Stimulated activated CD8-positive, alpha-beta memory T cell treated with anti-CD3 and anti-CD28 coated beads, Interleukin-15, amount 100 ng/mL, for 24 hours (primary cell): ENCODE measurements around the gene SCD5.

Experiments used
- DNase-seq: peaks from one replicate; pipeline ENCODE4 v3.0.0-alpha.2; 2020; ENCODE audit warnings: low read depth

The SCD5 gene

DNA sequence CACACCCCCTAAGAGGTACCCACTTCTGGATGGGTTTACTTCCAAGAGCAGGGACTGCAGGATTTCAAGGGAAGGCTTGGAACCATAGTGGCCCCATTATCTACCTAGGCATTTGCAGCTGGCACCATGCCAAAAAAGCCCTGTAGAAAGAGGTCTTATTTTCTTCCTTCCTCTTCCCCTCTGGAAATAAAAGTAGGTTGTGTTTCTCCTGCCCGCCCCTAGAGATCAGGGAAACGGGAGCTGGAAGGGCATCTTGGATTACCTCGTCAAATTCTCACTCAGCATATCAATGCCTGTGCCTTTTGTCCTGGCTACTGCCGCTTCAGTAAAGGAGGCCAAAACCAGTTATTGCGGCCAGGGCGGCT lies 1.6 kb downstream of the SCD5 start:
- DNase-seq: no peak

DNA sequence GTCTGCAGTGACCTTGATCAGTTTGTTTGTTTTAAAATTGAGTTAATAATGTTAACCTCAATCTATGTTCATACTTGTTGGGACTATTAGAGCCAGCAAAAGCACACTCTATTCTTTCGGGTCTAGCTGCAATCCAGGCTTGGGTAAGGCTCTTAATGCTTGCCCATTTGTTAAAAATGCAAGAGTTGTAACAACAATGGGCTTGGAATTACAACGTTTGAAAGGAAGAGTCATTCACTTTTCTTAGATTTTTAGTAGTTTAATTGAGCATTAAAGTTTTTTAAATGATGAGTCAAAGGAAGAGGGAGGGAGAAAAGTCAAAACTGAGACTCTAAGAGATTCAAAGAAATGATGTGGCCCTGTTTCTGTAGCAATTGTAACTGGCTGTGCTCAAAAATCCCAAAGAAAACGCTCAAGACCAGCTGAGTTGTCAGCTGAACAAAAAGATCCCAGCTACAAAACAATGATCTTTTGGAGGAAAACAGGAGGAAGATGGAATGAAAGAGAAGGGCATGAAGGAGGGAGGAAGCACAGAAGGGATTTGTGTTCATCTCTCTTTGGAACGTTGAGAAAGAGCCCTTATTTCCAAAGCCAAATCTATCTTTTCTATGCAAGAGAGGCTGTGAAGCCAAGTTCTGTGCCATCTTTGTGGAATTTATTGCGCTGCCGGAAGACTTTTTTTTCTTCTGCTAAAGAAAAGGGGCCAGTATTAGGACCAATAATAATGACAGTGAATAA lies 5.5 kb downstream of the SCD5 start:
- no peak for DNase-seq

DNA sequence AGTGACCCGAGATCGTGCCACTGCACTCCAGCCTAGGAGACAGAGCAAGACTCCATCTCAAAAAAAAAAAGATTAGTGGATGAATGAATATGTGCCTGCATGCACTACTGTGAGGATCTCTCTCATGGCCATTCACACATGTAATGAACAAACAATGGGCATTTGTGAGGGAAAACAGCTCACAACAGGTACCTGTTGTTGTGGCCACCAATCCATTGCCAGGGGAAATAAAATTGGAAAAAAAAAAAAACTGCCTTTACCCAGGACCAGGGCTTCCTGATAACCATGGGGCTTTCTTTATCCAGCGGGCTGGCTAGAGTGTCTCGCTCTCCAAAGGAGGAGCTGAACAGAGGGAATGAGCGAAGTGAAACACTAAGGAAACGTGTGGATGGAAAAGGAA lies 7.4 kb downstream of the SCD5 start:
- no peak for DNase-seq

DNA sequence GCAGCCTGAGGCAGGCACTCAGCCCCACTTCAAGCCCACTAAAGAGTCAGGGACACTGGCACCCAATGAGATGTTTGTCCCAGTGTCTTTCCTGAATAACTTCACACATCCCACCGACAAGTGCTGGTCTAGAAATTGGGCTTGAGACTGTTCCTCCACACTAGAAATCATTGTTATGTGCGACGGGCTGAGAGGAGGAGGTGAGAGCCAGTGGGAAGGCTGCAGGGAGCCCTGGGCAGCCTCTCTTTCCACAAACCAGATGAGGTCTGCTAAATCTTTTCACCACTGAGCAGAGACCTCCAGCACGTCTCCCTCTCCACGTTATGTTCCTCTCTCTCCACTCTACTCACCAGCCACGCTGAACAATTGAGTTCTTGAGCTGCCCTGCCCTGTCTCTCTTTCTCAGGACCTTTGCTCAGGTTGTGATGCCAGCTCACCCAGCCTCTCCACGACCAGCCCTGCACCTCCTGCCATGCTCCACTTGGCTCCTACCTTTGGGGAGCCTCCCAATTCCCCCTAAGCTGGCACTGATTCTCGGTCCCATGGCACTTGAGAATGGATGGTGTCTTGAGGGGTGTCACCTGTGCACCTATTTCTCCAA lies 8.4 kb downstream of the SCD5 start:
- no peak for DNase-seq

DNA sequence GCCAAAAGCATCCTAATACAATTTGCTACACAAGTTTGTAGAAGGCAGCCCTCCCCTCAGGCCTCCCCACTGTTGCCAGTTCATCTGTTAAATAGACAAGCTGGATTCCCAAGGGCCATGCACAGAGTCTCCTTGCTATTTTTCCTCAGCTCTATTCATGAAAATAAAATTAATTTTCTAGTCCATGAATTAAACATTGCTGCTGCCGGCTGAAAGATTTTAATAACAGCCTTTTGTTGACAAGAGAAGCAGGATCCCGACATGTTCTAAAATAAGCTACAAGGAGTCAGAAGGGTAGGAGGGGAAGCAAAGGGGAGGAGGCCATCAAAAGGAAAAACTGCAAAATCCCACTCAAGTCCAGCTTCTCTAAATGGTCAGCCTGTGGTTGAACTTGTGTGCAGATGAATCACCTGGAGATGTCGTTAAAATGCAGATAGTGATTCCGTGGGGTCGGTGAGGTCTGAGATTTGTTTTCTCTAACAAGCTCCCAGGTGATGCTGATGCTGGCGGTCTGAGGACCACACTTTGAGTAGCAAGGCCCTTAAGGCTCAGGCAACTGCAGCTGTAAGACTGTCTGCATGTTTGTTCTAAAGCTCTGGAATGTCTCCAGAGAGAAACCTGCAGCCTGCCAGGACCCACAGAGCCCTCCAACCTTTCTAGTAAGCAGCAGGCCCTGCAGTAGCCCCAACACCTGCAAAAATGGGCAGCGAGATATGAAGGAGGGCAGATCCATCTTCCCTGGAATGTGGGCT lies 9.4 kb downstream of the SCD5 start:
- no peak for DNase-seq

DNA sequence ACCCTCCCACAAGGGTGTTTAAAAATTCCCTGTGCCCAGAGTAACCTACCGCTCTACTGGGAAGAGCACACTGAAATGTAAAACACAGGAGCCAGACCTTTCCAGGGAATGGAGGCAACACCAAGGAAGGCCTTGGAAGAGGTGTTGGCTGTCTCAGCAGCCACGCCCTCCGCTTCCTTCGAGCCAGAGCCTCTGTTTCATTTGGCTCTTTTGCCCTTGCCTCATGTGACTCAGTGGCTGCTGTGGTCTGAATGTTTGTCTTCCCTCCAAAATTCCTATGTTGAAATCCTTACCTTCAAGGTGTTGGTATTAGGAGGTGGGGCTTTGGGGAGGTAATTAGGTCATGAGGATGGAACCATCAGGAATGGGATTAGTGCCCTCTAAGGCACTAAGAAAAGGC lies 11.3 kb downstream of the SCD5 start:
- no peak for DNase-seq

DNA sequence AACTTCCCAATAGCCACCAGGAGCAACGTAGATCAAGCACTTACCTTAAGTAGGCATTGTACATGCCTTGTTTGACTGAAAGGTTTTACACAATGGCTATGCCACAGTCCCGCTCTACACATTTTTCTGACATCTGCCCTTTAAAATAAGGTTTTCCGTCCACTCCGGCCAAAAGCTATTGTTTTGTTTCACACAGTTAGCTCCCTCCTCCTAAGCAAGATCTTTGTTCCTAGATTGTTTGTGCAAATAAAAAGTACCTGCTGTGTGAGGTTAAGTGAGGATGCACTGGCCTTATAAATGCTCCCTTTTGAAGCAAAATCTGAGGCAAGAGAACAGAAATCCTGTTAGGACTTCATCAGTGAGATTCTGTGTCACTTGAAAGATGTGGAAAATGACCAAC lies 11.8 kb downstream of the SCD5 start:
- DNase-seq: no peak

DNA sequence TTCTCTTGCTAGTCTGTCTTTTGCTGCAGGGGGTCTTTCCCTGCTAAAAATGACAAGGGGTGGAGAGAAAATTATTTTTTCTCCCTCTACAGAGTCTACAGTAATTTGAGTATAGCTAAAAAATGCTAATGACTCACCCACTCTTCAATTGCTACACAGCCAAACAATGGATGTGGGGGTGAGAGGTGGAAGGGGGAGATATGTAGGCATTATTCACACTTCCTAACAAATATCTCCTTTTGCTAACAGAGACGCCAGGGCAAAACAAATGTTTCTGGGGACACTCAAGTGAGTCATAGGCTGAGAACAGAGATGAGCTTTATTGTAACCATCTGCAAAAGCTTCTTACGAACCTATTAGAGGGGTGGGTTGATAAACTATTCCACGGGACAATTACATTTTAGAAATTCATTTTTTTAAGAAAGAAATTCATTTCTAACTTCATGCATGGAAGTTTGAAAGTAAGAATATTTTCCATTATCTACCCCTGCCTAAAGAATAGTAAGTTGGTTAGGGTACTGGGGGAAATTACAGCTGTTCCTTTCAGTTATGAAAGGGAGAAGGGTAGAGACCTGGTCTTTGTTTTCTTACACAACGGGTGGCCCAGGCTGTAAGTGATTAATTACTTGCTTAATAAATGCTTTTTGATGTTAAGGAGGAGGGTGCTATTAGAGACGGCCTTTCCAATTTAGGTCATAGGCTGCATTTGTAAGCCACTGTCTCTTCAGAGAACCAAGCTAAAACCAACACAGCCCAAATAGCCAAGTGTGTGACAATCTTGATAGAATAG lies 12.8 kb downstream of the SCD5 start:
- no peak for DNase-seq

DNA sequence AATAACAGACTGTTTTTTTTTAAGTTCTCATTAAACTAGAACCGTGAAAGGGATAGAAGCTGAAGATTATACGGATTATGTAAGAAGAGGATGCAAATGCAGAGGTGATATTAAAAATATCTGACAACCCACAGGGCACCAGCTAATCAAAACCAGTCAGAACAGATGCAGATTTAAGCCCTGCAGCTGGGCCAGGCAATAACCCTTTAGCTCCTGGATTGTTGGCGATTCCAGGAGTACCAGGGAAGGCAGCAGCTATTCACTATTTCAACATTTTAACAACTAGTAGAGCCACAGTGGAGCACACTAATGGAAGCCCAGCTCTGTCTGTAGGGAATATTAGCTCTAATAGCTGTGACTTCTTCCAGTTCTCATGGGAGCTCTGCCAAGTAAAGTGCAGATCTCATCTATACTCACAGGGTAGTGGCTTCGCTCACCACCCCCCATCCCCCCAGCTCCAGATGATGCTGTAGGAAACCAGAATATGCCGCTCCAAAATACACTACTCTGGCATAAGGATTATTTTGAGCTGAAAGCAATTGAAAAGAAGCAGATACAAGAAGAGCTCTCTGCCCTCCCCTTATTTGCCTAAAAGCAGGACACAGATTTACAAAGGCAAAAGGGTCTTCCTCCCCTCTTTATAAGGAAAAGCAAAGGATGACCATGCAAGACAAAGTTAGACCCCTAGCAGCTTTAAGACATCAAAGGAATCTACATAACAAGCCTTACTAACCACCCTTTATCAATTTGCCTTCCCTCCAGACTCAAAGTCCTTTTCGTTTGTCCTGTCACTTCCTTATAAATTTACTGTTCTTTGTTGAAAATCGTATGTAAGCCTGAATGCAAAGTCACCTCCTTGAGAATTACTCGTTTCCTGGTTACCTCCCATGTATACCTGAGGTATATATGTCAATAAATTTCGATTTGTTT lies 13.7 kb downstream of the SCD5 start:
- no peak for DNase-seq

DNA sequence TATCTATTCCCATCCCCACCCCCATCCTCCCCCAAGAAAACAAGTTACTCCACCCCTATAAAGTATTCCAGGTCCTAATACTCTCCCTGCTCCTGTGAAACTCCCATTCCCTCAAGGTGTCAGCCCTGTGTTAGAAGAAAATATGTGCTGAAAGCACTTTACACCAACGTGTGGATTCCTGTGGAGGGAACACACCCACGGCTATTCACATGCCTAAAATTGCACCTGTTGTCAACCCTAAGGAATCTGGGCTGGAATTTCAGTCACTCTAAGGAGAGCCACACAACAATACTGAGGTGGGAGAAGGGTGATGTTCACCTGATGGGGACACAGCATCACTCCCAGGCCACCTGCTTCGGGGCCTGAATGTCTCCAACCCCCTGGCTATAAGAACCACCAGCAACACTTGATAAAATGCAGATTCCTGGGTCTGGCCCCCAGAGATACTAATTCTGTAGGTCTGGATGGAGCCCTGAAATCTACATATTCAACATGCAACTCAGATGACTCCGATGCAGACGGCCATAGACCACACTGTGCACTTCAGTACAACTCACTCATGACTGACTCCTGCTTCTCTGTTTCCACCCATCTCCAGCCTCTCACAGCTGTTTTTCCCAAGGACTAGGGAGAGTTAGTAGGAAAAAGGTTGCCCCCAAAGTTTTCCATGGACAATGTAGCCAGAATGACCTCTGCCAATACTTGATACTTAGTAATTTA lies 15.8 kb downstream of the SCD5 start:
- DNase-seq: no peak

DNA sequence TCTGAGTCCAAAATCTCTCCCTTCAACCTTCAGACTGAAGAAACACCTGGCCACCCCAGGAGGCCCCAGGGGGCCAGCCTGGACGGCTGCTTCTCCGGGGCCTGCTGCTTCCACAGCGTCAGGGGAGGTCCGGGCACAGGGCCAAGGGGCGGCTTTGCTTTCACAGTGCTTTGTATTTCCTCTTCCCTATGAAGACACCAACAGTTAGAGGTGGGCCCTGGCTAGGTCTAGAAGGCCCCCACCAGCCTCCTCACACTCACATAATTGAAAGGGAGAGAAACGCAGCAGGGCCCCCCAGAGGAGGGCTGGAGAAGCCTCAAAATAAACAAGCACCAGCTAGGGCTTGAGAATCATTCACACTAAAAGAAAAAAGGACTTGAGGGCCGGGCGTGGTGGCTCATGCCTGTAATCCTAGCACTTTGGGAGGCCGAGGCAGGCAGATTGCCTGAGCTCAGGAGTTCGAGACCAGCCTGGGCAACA lies 17.8 kb downstream of the SCD5 start:
- no peak for DNase-seq

DNA sequence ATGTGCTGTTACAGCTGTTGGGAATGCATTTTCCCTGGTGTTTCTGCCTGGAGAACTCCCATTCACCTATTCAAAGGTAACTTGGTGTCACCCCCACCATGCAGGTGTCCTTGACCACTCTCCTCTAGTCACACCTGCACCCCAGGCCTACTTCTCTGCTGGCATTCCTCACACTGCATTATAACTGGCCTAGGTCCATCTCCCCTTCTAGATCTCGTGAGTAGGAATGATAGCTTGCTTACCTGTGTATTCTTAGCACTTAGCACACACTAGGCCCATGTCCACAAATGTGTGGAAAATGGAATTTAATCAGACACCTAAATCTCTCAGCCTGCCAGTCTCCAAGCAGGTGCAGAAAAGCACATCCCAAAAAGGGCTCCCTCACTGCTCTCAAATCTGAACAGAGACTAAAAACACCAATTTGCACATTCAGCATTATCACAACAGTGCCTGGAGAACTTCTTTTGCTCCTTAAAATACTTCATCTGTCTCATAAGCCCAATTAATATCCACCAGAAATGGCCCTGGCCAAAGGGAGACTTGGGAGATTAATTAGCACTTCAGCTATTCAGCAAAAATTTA lies 18.3 kb downstream of the SCD5 start:
- no peak for DNase-seq

DNA sequence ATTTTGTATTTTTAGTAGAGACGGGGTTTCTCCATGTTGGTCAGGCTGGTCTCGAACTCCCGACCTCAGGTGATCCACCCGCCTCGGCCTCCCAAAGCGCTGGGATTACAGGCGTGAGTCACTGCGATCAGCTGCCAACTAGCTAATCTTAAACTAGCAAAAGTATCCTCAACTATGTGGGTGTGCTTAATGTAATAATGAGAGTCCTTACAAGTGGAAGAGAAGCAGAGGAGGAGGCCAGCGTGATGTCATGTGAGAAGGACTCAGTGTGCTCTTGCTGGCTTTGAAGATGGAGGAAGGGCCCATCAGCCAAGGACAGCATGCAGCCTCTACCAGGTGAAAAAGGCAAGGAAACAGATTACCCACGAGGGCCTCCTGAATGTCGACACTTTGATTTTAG lies 19.6 kb downstream of the SCD5 start:
- DNase-seq: no peak

DNA sequence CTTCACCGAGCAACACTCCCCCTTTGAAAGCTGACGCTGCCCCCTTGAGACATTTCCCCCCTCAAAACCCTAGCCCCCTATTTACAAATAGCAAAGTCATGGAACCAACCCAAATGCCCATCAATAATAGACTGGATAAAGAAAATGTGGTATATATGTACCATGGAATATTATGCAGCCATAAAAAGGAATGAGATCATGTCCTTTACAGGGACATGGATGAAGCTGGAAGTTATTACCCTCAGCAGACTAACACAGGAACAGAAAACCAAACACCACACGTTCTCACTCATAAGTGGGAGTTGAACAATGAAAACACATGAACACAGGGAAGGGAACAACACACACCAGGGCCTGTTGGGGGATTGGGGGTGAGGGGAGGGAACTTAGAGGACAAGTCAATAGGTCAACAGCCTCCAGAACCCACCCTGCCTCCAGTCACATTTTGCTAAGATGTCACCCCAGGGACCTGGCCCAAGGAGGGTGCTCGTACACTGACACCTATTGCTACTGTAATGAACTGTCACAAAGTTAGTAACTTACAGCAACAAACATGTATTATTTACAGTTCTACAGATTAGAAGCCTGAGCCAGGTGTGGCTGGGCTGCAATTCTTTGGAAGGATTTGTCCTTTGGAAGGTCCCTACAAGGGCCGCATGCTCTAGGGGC lies 20.6 kb downstream of the SCD5 start:
- no peak for DNase-seq

DNA sequence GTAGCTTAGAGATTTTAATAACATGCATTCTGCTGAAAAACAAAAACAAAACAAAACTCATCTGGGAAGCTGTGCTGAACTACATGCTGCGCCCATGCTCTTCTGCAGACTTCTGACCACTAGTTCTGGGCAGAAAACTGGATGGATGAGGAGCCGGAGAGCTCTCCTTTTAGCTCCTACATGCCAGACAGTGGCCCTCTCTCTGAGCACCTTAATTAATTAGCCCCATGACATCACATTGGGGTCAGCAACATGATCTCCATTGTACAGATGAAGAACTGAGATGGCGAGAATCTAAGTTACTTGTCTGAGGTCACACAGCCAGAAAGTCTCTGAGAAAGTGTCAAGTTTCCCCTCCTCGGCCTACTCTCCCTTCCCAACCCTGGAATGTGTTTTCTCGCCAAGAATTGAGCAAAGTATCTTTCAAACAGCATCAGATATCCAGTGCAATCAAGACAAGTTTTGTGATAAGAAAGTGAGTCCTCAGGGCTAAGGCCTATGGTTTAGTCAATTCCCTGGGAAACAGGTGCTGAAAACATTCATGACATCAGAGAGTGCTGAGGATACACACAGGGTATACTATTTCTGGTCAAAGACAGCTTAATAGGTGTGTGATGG lies 21.6 kb downstream of the SCD5 start:
- no peak for DNase-seq

DNA sequence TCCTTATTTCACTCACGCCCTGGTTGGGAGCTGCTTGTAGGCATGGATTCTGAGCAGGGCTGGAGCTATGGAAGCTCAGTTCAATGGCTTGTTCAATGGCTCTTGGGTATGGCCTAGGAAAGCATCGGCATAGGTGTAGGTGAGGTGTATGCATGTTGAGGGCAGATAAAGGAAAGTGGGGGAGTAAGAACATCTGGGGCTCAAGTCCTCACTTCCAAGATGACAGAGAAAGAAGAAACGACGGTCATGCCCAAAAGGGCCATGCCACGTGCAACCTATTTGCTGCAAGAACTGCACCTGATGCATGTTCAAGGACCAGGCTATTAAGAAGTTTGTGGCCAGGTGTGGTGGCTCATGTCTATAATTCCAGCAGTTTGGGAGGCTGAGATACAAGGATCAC lies 23.4 kb downstream of the SCD5 start:
- DNase-seq: no peak

DNA sequence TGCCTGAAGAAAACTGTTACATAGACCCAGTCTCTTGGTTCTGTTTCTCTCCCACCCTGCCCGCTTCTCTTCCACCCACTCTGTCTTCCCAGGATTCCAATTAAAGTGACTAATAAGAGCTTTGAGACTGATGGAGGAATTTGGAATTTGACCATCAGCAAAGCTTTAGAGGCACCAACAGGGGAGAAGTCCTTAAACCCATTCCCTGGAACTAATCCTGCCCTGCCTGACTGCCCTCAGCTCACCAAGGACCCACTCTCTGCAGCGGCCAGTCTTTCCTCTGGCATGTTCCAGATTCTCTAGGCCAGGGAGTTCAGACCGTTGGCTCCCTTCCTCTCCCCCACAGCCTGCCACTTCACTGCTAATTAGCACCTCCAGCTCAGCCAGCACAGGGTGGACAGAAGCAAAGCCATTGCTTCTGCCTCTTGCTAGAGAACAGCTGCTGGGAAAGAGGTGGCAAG lies 23.9 kb downstream of the SCD5 start:
- DNase-seq: no peak

DNA sequence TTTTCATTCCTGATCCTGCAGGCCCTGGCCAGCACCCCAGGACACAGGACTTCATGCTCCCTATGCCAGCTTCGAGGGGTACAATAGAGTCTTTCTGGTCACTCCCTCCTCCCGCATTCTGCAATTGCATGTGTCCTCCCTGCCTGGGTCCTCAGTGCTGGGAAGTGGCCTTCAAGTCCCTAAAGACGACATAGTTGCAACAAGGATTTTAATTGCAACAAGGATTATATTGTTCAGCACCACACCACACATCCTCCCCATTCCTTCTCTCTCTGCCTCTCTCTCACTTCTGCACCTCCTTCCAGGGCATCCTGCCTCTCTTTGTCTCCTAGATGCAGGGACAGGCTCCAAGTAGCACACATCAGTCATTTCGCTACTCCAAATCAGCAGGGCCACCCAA lies 25.5 kb downstream of the SCD5 start:
- DNase-seq: no peak

DNA sequence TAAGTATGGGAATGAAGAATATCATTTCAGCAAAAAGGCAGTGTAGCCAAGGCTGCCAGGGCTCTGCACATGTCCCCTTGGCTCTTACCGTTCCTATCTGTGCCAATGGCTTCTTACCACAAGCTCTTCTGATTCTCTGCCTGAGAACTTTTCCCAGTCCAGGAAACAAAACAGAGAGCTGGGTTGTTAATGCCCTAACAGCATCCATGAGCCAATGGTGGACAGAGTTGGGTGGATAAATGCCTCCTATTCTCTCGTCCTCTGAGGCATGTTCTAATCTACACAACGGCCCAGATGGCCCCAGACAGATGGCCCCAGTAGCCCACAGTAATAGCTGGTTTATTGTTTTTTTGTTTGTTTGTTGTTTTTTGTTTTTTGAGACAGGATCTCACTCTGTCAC lies 28.0 kb downstream of the SCD5 start:
- DNase-seq: no peak
